SJSA1 (cell line): Measurements from ENCODE around the gene PAM. TPM values are rescaled to one million over a fixed set of nuclear protein-coding genes. Genes with fewer than 3 reads are reported as not detected.

Source experiments
- DNase-seq, 2 experiments: peaks; one replicate each; pipeline ENCODE4 v3.0.0-alpha.2; 2015 to 2020; ENCODE audit warnings: low spot score in 2 of 2, low read depth in 1 of 2
- H3K27ac ChIP-seq: fragments of 250-450 bp; sonication (Bioruptor Pico); 2 replicates; pipeline ENCODE4 v1.5.1; 2020; ENCODE audit warnings: mild to moderate bottlenecking, moderate library complexity
- H3K27me3 ChIP-seq: fragments of 250-450 bp; sonication (Bioruptor Pico); replicated peaks from 2 replicates; pipeline ENCODE4 v1.5.1; 2020; ENCODE audit warnings: mild to moderate bottlenecking, moderate library complexity
- H3K36me3 ChIP-seq: fragments of 250-450 bp; sonication (Bioruptor Pico); 2 replicates; pipeline ENCODE4 v1.5.1; 2020; ENCODE audit warnings: mild to moderate bottlenecking
- H3K4me1 ChIP-seq: fragments of 250-450 bp; sonication (Bioruptor Pico); replicated peaks from 2 replicates; pipeline ENCODE4 v1.6.1; 2021; ENCODE audit warnings: mild to moderate bottlenecking
- H3K4me3 ChIP-seq: fragments of 250-450 bp; sonication (Bioruptor Pico); 2 replicates; pipeline ENCODE4 v1.5.1; 2020; ENCODE audit warnings: mild to moderate bottlenecking
- H3K9me3 ChIP-seq: fragments of 250-450 bp; sonication (Bioruptor Pico); replicated peaks from 2 replicates; pipeline ENCODE4 v1.5.1; 2020; ENCODE audit warnings: mild to moderate bottlenecking
- total RNA-seq: library from RNA; depleted of rRNA; stranded (reverse); fragments of >200 nt; shearing (Covaris generic); gene quantifications from 2 replicates; pipeline ENCODE4 v1.2.3, GENCODE V29; 2014

Gene PAM
- total RNA-seq, 1 experiment from 2014 or later: 420 TPM

DNA sequence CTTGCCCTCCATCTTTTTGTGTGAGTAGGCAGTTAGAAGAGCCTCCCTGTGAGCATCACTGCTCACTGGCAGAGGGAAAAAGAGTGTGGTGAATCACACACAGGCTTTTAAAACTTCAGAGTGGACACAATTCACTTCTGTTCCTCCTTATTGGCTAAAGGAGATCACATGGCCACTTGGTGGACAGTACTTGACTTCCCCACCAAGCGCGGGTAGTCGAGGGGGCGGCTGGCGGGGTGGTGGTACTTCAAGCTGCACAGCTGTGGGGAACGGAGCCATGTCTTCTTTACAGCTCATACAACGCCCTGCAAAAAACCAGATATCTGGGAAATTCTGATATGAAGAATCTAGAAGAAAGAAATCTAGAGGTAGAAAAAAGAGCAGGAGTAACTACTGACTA lies 95.4 kb downstream of the PAM start:
- no peak overlapping the region for H3K27ac ChIP-seq

DNA sequence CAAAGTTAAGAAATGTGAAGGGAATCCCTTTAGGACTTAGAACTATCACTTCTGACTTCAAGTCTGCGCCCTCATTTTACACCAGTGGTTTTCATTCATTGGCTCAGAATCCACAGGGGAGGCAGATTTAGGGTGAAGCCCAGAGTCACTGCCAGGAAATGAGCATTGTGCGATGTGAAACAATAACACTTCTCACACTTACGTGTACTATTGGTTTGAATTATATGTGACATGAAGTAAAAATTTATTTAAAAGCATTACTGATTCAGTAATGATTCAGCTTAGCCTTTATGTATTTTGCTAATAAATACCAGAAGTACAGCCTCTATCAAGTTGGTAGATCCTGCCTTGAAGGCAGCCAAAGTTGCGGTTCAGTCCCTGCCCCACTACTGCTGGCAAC lies 98.6 kb downstream of the PAM start:
- H3K27me3 ChIP-seq: no peaks in the 10 kb centered on the region
- H3K36me3 ChIP-seq: no peaks in the 10 kb centered on the region
- H3K4me3 ChIP-seq: no peak overlapping the region
- H3K4me1 ChIP-seq: peaks cover 29% of the 10 kb centered on the region
- no peaks in the 10 kb centered on the region for H3K9me3 ChIP-seq
- H3K27ac ChIP-seq: no peak overlapping the region
- DNase-seq: no peak

More for the DNA sequence above, 95.4 kb downstream of the PAM start:
- Histone ChIP-seq H3K4me1 (peaks cover 3% of the 10 kb centered on the region), H3K4me3 (no peak overlapping the region), H3K36me3 (0 out of 2 replicates have a peak, but pooled peaks cover 4% of the 10 kb centered on the region), H3K27me3 (no peaks in the 10 kb centered on the region), H3K9me3 (no peaks in the 10 kb centered on the region)
- DNase-seq: no peak

DNA sequence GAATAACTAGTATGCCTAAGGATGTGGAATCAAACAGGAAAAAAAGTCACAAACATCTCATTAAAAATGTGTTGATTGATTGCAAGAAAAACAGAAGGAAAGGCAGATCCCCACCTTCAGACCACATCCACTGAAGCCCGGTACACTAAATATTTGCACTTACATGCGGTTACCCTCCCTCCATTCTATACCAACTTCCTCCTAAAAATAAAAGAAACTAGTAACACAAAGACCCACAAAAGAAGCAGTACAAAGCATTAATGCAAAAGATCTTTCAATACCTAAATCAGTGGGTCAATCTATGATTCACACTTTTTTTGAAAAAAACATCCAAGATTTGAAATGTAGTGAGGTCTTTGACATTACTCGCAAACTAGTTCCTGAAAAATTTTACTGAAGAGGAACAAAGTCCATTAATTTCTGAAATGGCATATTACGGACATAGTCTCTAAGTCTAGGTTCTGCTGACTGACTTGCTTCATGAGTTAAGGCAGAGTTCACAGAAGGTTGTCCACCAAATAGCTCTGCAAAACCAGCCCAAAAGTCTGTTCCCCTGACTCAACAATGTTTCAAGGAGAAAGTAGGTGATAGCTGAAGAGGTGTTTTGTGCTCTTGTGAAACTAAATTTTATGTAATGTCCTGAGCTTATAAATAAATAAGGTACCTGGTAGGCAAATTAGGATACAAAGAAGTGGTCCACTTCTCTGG lies 100.7 kb downstream of the PAM start:
- peaks cover 38% of the 10 kb centered on the region for H3K4me1 ChIP-seq
- H3K27me3 ChIP-seq: no peaks in the 10 kb centered on the region
- no peak for DNase-seq
- no peak overlapping the region for H3K4me3 ChIP-seq
- H3K9me3 ChIP-seq: no peaks in the 10 kb centered on the region
- peak overlapping the region; percentile 67 for H3K27ac ChIP-seq
- no peaks in the 10 kb centered on the region for H3K36me3 ChIP-seq

DNA sequence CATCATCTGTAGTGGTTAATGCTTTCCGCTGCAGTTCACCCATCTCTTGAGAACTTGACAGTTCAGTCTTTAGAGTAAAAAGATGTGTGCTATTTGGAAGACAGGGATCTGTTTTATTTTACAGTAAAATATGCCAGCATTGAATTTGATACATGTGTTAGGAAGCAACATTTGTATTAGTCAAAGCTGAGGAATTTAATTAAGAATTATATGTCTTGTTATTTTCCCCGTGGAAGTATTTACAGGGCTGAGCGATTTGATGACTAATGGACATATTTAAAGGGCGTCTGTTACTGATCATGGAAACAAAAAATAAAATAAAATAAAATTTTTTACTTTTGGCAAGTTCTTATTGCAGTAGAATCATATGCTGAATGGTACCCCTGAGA lies 101.3 kb downstream of the PAM start:
- Histone ChIP-seq H3K27me3 (no peaks in the 10 kb centered on the region), H3K4me1 (peaks cover 38% of the 10 kb centered on the region), H3K4me3 (no peak overlapping the region), H3K9me3 (no peaks in the 10 kb centered on the region), H3K36me3 (no peaks in the 10 kb centered on the region), H3K27ac (peak overlapping the region; percentile 67)
- DNase-seq: peak in 1 of 2 experiments; percentile 67

DNA sequence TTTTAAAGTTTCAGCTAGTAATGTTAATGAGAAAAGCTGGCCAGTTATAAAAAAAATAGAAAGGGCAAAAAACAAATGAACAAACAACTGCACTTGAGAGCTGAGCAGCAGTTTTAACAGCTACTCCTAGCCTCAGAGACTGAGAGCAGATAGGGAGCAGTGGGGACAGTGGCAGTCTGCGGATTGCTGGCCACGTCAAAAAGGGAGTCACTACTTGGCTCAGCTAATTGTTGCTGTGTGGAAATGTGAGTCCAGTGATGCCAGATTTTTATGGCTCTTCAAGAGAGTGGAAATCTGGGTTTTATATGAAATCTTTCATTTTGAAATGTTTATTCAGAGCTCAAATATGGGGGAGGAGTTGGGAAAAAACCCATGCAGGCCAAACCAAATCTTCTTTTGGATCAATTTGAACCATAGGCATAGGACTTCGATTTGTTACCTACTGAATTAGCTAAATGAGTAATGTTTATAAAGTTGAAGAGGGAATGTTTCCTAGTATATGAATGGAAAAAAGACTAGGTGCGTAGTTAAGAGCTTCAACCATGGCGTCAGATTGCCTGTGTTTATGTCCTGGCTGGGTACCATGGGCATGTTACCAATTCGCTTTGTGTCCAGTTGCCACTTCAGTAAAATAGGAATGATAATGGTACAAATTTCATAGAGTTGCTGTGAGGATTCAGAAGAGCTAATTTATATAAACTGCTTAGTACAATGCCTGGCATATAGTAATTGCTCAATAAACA lies 102.1 kb downstream of the PAM start:
- no peaks in the 10 kb centered on the region for H3K9me3 ChIP-seq
- no peaks in the 10 kb centered on the region for H3K36me3 ChIP-seq
- peaks cover 38% of the 10 kb centered on the region for H3K4me1 ChIP-seq
- H3K27ac ChIP-seq: peak overlapping the region; percentile 67
- H3K27me3 ChIP-seq: no peaks in the 10 kb centered on the region
- DNase-seq: no peak
- no peak overlapping the region for H3K4me3 ChIP-seq

DNA sequence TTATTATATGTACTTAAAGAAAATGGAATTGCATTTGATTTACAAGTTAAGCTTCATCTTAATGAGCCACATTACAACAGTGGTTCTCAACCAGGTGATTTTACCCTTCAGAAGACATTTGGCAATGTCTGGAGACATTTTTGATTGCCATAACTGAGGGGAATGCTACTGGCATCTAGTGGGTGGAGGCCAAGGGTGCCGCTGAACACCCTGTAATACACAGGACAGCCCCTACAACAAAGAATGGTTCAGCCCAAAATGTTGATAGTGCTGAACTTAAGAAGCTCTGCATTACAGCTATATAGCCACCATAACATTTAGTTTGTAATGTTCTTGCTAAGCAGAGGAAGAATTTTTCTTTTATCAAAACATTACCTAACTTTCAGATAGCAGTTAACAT lies 103.1 kb downstream of the PAM start:
- no peaks in the 10 kb centered on the region for H3K36me3 ChIP-seq
- peak overlapping the region; percentile 55 for H3K27ac ChIP-seq
- no peak for DNase-seq
- no peaks in the 10 kb centered on the region for H3K9me3 ChIP-seq
- H3K4me3 ChIP-seq: no peak overlapping the region
- peaks cover 43% of the 10 kb centered on the region for H3K4me1 ChIP-seq
- no peaks in the 10 kb centered on the region for H3K27me3 ChIP-seq

DNA sequence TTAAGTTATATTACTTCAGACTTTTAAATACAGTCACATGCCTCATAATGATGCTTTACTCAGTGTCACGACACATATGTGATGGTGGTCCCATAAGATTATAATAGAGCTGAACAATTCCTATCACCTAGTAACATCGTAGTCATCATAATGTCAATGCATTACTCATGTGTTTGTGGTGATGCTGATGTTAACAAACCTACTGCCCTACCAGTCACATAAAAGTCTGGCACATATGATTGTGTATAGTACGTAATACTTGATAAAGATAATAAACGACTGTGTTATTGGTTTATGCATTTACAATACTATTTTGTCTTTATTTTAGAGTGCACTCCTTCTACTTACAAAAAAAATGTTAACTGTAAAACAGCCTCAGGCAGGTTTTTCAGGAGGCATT lies 103.7 kb downstream of the PAM start:
- Histone ChIP-seq H3K27ac (peak overlapping the region; percentile 55), H3K4me1 (peaks cover 43% of the 10 kb centered on the region), H3K4me3 (no peak overlapping the region), H3K36me3 (no peaks in the 10 kb centered on the region), H3K27me3 (no peaks in the 10 kb centered on the region), H3K9me3 (no peaks in the 10 kb centered on the region)
- peak in 1 of 2 experiments; percentile 81 for DNase-seq

DNA sequence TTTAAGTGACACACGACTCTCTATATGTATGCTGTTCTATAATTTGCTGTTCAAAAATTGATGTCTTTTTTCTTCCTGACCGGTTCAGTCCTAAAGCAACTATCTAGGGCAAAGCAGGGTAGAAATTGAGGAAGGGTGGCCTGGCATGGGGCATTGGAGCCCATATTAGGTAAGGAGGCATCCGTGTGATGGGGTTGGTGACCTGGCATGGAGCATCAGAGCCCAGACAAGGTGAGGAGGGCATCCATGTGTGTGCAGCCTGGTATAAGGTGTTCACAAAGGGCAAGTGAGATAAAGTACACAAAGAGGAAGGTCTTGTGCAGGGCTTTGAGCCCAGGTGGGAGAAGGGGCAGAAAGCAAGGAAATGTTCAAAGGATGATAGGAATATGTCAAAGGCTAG lies 104.9 kb downstream of the PAM start:
- no peak for DNase-seq
- Histone ChIP-seq H3K36me3 (no peaks in the 10 kb centered on the region), H3K27me3 (no peaks in the 10 kb centered on the region), H3K4me1 (peaks cover 52% of the 10 kb centered on the region), H3K9me3 (no peaks in the 10 kb centered on the region), H3K27ac (no peak overlapping the region), H3K4me3 (no peak overlapping the region)

DNA sequence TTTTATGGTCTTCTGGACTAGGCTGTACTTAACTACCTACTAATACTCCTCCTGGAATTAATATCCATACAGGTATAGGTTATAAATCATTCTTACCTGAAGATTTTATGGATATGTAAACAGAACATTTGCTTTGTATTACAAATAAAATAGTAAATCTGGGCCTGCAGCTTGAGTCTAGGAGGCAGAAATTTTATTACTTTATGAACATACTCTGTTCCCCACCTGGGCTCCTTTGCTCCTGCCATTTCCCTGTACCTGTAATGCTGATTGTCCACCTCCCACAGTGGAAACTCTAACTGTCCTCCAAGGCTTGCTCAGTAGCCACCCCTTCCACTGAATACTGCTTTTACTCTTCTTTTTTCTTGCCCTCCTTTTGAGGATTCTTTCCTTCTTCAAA lies 108.0 kb downstream of the PAM start:
- DNase-seq: no peak
- Histone ChIP-seq H3K36me3 (no peaks in the 10 kb centered on the region; the same call in 1 of the 2 replicates), H3K4me1 (peaks cover 41% of the 10 kb centered on the region), H3K27ac (no peak overlapping the region), H3K27me3 (no peaks in the 10 kb centered on the region), H3K9me3 (no peaks in the 10 kb centered on the region), H3K4me3 (no peak overlapping the region)

DNA sequence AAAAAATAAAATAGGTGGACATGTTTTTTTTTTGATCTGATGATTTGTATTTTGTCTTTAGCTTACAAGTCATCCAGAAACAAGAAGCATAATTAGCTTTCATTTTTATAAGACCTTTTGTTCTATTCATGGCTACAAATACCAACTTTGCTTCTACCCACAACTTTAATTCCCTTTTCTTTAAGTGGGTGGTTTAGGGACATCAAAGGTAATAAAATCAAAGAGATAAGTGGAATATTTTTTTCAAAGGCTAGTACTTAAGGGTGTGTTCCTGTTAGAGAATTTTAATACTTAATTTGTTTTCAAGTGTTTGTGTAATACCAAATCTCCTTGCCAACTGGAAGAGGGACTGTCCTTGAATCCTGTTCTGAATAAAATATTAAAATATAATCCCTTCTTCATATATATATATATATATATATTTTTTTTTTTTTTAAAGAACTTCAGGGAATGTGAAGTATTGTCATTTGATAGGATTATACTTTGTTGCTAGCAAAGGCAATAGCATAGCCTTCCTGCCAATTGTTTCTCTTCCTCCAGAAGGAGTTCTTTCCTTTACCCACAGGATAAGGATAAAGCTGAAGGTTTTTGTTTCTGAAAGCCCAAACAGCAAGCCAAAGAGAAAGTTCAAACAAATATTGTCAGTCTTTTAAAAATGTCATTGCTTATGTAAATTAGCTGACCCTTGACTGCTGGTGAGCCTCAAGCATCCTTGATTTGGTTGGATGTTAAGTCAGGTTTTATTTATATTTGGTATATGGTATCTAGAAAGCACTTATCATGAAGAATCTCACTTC lies 108.9 kb downstream of the PAM start:
- peak overlapping the region; percentile 93 for H3K27ac ChIP-seq
- H3K9me3 ChIP-seq: no peaks in the 10 kb centered on the region
- peak in 1 of 2 experiments; percentile 44 for DNase-seq
- peaks cover 1% of the 10 kb centered on the region for H3K36me3 ChIP-seq
- peaks cover 36% of the 10 kb centered on the region for H3K4me1 ChIP-seq
- H3K4me3 ChIP-seq: no peak overlapping the region
- no peaks in the 10 kb centered on the region for H3K27me3 ChIP-seq

DNA sequence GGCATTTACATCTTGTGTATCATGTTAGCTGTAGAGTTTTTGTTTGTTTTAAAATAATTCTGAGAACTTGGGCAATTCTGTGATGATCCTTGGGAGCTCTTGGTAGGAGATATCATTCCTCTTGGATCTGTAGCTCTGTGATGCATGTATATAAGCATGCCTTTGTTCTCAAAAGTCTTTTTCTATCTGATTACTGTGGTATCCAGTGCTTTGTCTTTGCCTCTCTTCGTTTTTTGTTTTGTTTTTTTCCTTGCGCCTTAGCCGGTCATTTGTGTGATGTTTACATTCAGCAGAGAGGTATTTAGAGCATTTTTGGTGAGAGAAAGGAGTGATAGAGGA lies 110.0 kb downstream of the PAM start:
- H3K36me3 ChIP-seq: peaks cover 9% of the 10 kb centered on the region
- no peak for DNase-seq

DNA sequence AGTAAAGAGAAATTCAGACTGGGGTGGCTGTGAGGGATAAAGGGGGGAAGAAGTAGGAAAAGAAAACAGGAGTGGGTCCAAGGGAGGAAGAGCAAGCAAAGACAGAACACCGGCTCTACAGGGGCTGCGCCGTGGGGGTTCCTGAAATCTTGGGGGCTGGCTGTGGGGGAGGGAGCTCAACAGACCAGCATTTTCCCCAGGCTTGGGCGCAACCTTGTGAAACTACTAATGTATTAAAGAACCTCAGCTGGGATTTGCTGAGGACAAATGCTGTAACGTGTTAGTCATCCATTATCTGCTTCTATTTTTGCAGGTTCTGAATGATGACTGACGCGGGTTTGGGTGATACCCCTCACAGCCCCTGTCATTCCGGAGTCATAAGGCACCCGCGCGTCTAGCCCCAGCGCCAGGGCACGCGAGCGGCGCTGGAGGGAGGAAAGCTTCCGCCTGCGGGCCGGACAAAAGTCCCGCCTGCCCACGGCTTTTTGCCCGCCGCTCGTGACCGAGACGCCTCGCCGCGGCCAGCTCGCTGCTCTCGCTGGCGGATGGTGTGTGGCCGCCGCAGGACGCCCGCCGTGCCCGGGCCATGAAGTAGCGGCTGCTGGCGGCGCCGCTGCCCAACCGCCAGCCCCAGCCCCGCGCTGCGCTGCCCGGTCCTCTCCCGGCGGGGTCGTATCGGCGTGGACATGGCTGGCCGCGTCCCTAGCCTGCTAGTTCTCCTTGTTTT lies 110.6 kb downstream of the PAM start:
- Histone ChIP-seq H3K4me3 (peak overlapping the region; percentile 69), H3K4me1 (peaks cover 29% of the 10 kb centered on the region), H3K9me3 (no peaks in the 10 kb centered on the region), H3K27me3 (no peaks in the 10 kb centered on the region), H3K27ac (peak overlapping the region; percentile 93), H3K36me3 (peaks cover 9% of the 10 kb centered on the region)
- DNase-seq: peak; percentile 91 to 95

More for the DNA sequence above, 110.0 kb downstream of the PAM start:
- Histone ChIP-seq H3K4me1 (peaks cover 29% of the 10 kb centered on the region), H3K4me3 (peak overlapping the region; percentile 69), H3K27me3 (no peaks in the 10 kb centered on the region), H3K9me3 (no peaks in the 10 kb centered on the region), H3K27ac (peak overlapping the region; percentile 93)

DNA sequence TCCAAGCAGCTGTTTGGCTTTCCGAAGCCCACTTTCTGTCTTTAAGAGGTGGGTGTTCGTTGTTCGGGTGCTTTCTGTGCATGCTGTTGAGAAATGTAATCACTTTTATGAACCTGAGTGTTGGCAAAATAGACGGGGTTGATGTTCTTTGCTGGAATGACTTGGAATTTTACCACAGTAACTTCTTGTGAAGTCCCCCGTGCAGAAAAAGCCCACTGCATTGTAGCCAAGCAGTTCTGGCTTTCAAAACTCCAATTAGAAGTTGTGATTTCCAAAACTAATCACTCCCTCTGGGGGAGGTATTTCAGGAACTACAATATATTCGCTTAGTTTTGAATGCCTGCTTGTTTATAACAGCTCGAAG lies 111.1 kb downstream of the PAM start:
- Histone ChIP-seq H3K4me1 (peaks cover 29% of the 10 kb centered on the region), H3K4me3 (peak overlapping the region; percentile 69), H3K27me3 (no peaks in the 10 kb centered on the region), H3K36me3 (peaks cover 9% of the 10 kb centered on the region), H3K9me3 (no peaks in the 10 kb centered on the region), H3K27ac (peak overlapping the region; percentile 93)
- no peak for DNase-seq
